GM19468 (cell line): ENCODE measurements around the gene GDF15.
"Not testable (repeated sequence)": the region's sequence is repeated elsewhere in the genome, so short reads cannot be mapped to it uniquely, and the experiment has no call there.

ENCODE experiments used
- ATAC-seq: cut with Tn5 transposase; IDR thresholded peaks from one replicate; pipeline ENCODE4 v1.9.1; 2021; ENCODE audit warnings: mild to moderate bottlenecking, moderate library complexity, moderate number of reproducible peaks; ENCODE audit not compliant: unreplicated experiment; ENCODE audit errors: extremely low read depth

The GDF15 gene

GRCh38 chr19:18385675-18386542 is at the start of gene GDF15:
GDF15 (plus strand) TSS chr19:18386158; CDS start chr19:18386190, 32 bp downstream.
- no peak for ATAC-seq

GRCh38 chr19:18338541-18338940 is 47.4 kb upstream of the GDF15 start:
- ATAC-seq, result no peak

GRCh38 chr19:18339723-18340122 is 46.2 kb upstream of the GDF15 start:
- ATAC-seq, result no peak

- no peak for ATAC-seq
These were observed 45.6 kb upstream of the GDF15 start, which contains the start of gene PGPEP1 for GRCh38 chr19:18340190-18340989. PGPEP1 (plus strand) TSS chr19:18340598; CDS start chr19:18340682, 84 bp downstream.

- ATAC-seq, result no peak
These were observed 44.7 kb upstream of the GDF15 start for GRCh38 chr19:18340990-18341868.

- ATAC-seq, result no peak
These were observed 43.8 kb upstream of the GDF15 start for GRCh38 chr19:18342090-18342632.

GRCh38 chr19:18344582-18344950 is 41.4 kb upstream of the GDF15 start:
- no peak for ATAC-seq

- ATAC-seq, result no peak
These were observed 40.7 kb upstream of the GDF15 start for GRCh38 chr19:18345296-18345695.

GRCh38 chr19:18346091-18346490 is 39.9 kb upstream of the GDF15 start:
- ATAC-seq, result no peak

GRCh38 chr19:18348171-18348570 is 37.8 kb upstream of the GDF15 start:
- ATAC-seq, result no peak

GRCh38 chr19:18348818-18349339 is 37.1 kb upstream of the GDF15 start:
- not testable (repeated sequence) for ATAC-seq

GRCh38 chr19:18349524-18350128 is 36.3 kb upstream of the GDF15 start:
- ATAC-seq, result no peak

- ATAC-seq, result no peak
These were observed 35.5 kb upstream of the GDF15 start for GRCh38 chr19:18350490-18350889.

GRCh38 chr19:18351544-18351943 is 34.4 kb upstream of the GDF15 start:
- ATAC-seq, result no peak

GRCh38 chr19:18353378-18354005 is 32.5 kb upstream of the GDF15 start:
- no peak for ATAC-seq

- not testable (repeated sequence) for ATAC-seq
These were observed 31.2 kb upstream of the GDF15 start for GRCh38 chr19:18354743-18355142.

- ATAC-seq, result no peak
These were observed 28.9 kb upstream of the GDF15 start for GRCh38 chr19:18357041-18357440.

GRCh38 chr19:18361646-18362045 is 24.3 kb upstream of the GDF15 start:
- ATAC-seq, result no peak
